ENCODE measurements around the gene PLEKHA7.

Gene PLEKHA7

GRCh38 chr11:17026487-17027082 is 12.4 kb upstream of the PLEKHA7 start:
- no peak for TF ChIP-seq CTCF (IDR thresholded peaks at IDR 0.05; ENCODE audit: extremely low read depth, insufficient read depth, missing control alignments)
- in situ Hi-C loops (cut with MboI; ENCODE audit: low pct_unique_long_range_greater_than_20kb, low sequenced_read_pairs, unreplicated experiment): no loop called here
- DNase-seq (ENCODE audit: low spot score): no peak

GRCh38 chr11:17024924-17025323 is 10.7 kb upstream of the PLEKHA7 start:
- DNase-seq (ENCODE audit: low spot score): no peak
- no peak for TF ChIP-seq CTCF (IDR thresholded peaks at IDR 0.05; ENCODE audit: extremely low read depth, insufficient read depth, missing control alignments)
- in situ Hi-C loops (cut with MboI; ENCODE audit: low pct_unique_long_range_greater_than_20kb, low sequenced_read_pairs, unreplicated experiment): no loop called here

GRCh38 chr11:17021511-17021910 is 7.3 kb upstream of the PLEKHA7 start:
- no peak for TF ChIP-seq CTCF (IDR thresholded peaks at IDR 0.05; ENCODE audit: extremely low read depth, insufficient read depth, missing control alignments)
- in situ Hi-C loops (cut with MboI; ENCODE audit: low pct_unique_long_range_greater_than_20kb, low sequenced_read_pairs, unreplicated experiment): no loop called here
- DNase-seq (ENCODE audit: low spot score): no peak

- TF ChIP-seq CTCF (IDR thresholded peaks at IDR 0.05; ENCODE audit: extremely low read depth, insufficient read depth, missing control alignments): no peak
- DNase-seq (ENCODE audit: low spot score): no peak
- in situ Hi-C loops (cut with MboI; ENCODE audit: low pct_unique_long_range_greater_than_20kb, low sequenced_read_pairs, unreplicated experiment): no loop called here
Observed at GRCh38 chr11:17020831-17021230, 6.6 kb upstream of the PLEKHA7 start.

- TF ChIP-seq CTCF (IDR thresholded peaks at IDR 0.05; ENCODE audit: extremely low read depth, insufficient read depth, missing control alignments): no peak
- DNase-seq (ENCODE audit: low spot score): no peak
- in situ Hi-C loops (cut with MboI; ENCODE audit: low pct_unique_long_range_greater_than_20kb, low sequenced_read_pairs, unreplicated experiment): no loop called here
Observed at GRCh38 chr11:17019232-17019631, 5.0 kb upstream of the PLEKHA7 start.

GRCh38 chr11:17015627-17016126 is 1.5 kb upstream of the PLEKHA7 start:
- DNase-seq (ENCODE audit: low spot score): no peak
- TF ChIP-seq CTCF (IDR thresholded peaks at IDR 0.05; ENCODE audit: extremely low read depth, insufficient read depth, missing control alignments): no peak
- in situ Hi-C loops (cut with MboI; ENCODE audit: low pct_unique_long_range_greater_than_20kb, low sequenced_read_pairs, unreplicated experiment): no loop called here
